GM21786 (cell line): ENCODE measurements around the gene CELSR2.

Experiments
- ATAC-seq: cut with Tn5 transposase; IDR thresholded peaks from one replicate; pipeline ENCODE4 v1.9.1; 2021; ENCODE audit not compliant: unreplicated experiment

Gene CELSR2

DNA sequence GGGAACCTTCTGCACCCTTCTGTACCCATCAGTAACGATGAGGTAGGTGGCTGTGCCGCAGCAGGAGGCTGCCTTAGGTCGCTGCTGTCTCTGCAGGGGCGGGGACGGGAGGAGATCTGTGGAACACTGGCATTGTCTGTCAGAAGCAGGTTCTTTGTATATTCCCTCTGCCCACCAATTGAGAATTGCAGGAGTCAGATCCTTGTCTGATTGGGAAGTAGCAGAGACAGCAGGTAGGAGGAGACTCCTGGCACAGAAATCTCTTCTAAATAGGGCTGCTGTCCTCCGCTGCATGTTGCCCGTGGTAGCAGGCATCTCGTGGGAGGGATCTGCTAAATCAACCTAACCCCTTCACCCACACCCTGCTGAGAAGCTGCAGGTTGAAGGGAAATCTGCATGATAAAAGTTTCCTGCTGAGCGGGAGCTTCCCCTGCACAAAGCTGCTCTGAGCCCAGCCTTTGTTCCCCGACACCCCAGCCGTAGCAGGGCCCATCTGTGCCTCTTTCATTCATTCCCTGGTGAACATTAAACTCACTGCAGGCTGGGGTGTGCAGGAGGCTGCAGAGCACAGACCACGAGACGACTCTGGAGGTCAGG, 19.7 kb upstream of the CELSR2 start:
- ATAC-seq, result no peak

DNA sequence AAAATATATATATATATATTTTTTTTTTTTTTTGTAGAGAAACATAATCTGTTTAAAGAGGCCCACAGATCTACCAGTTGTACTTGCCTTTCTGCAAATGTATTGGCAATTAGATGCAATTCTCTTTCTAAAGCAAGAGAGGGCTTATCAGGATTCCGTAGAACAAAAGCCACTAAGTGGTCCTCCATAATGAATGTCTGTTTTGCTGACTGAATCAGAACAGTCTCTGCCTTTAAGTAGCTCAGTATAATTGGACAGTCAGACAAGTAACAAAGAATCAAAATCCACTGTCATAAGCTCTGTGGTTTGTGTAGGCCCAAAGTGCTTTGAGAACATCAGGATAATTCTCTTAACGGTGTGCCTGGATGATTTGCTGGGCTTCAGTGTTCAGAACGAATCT, 18.3 kb upstream of the CELSR2 start:
- ATAC-seq, result no peak

DNA sequence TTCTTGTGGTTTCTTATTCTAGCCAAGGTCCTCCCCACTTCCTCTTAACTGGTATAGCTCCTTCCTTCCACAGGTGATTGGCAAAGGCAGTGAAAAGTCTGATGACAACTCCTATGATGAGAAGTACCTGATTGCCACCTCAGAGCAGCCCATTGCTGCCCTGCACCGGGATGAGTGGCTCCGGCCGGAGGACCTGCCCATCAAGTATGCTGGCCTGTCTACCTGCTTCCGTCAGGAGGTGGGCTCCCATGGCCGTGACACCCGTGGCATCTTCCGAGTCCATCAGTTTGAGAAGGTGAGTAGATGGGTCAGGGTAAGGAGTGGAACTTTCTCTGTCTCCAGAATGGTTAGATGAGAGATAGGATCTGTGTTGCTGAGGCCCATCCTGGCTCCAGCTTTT, 14.2 kb upstream of the CELSR2 start:
- no peak for ATAC-seq

DNA sequence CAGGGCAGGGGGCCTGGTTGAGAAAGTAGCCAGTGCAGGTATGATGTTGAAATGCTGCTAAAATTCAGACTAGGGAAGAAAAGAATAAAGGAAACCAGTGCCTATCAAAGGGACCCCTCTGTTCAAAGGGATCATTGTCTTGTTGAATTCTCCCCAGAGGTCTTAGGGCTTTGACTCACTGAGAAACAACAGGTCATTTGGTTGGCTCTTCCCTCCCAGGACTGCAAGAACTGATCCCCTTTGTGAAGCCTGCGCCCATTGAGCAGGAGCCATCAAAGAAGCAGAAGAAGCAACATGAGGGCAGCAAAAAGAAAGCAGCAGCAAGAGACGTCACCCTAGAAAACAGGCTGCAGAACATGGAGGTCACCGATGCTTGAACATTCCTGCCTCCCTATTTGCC, 11.8 kb upstream of the CELSR2 start:
- ATAC-seq, result no peak

DNA sequence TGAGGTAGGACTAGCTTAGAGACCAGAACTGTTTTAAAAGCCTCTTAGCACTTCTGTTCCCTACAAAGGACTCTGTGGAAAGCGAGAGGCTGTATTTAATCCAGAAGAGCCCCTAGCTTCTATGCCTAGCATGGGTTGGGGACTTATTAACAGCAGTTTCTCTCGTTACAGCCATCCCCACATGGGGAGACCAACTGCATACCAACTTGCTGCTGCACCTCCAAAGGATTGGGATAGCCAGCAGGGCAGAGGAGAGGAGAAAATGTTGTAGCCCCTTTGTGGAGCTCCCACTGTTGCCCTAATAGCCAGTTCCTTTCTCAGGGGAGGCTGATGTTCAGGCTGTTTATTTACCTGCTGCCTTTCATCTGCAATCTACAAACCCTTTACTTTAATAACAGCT, 11.0 kb upstream of the CELSR2 start:
- no peak for ATAC-seq

DNA sequence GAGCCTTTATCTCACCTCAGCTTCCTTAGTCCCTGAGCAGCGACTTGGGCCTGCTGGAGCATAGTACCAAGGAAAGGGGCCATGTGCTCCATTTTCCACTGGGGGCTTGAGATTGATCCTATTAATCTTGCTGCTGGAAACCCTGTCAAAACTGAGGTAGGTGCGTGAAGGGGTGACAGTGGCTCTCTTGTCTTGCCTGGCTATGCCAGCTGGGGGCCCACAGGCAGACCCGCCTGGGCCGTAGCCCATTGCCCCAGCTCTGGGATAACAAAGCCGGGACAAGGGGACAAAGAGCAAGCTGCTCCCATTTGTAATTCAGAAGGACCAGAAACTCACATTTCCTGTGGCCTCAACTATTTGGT, 10.3 kb upstream of the CELSR2 start:
- no peak for ATAC-seq

DNA sequence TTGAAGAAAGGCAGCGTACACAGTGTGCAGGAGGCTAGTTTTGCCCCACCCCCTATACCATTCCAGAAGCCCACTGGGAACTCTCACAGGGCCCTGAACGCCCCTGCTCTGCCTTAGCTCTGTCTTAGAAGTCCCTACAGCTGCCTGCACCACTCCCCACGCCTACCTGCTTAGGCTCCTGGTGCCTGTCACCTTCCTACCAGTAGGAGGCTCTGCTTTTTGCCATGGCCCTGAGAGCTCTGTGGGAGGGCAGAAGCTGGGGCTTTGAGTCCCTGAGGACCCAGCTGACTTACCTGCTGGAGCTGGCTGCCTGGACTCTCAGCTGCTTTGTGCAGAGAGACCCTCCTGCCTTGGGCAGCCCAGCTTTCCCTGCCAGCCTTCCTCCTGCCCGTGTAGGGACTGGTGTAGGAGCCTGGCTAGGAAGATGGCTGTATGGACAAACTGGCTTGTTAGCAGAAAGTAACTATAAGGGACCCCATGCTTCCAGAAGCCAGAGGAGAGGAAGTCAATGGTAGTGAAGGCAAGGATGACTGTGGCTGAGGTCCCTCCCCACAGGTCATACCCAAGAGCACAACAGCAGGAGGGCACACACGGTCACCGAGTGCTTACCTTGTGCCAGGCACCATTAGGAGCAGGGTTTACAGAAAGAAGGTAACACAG, 9.8 kb upstream of the CELSR2 start:
- ATAC-seq, result peak; percentile 74

DNA sequence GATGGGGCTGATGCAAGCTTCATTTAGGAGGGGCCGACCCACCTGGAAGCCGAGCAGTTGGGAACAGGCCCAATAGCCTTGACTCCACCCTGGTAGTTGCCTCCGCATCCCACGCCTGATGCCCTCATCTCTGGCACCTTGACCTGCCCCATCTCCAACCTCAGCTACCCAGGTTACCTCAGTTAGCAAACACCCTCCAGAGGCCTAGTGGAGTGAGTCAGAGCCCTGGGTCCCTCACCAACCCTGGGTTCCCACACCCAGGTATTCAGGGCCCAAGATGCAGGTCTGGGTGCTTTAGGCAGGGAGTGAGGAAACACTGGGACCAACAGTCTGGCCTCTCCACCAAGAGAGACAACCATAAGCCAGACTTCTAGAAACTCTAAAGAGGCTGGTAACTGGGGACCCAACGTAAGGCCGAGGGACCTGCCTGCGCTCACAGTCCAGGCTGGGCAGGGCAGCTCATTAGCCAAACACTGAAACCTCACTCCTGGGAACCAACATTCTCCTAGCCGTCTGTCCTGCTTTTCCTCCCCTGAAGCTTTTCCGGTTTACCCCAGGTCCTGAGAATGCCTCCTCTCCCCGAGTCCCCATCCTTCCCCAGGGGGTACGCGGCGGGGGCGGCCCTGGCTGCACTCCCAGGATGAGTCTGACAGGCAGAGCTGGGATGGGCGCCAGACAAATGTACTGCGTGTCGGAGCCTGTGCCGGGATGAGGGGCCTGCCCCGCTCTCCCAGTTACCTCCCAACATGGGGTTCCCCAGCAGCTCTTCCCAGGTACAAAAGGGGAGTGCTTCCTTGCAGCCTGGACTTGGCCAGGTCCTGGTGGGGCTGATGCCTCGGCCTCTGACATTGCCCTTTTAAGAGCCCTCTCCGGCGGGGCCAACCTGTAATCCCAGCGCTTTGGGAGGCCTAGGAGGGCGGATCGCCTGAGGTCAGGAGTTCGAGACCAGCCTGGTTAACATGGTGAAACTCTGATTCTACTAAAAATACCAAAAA, 8.9 kb upstream of the CELSR2 start:
- no peak for ATAC-seq

DNA sequence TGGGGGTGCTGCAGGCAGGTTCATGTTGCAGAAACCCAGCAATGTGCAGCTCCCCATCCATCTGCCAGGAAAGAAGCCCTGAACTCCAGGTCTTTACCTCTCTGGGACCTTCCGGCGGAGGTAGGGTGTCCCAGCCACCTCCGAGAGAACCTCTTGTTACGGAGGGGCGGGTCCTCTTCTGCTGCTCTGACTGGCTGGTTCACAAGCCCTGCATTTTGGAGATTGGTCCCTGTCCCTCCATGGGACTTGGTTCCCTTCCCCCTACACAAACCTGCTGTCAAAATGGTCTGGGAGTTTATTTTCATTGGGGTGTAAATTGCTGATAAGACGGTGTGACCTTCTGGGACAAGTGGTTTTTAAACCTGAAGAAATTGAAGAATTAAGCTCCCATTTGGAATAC, 8.0 kb upstream of the CELSR2 start:
- ATAC-seq, result no peak

DNA sequence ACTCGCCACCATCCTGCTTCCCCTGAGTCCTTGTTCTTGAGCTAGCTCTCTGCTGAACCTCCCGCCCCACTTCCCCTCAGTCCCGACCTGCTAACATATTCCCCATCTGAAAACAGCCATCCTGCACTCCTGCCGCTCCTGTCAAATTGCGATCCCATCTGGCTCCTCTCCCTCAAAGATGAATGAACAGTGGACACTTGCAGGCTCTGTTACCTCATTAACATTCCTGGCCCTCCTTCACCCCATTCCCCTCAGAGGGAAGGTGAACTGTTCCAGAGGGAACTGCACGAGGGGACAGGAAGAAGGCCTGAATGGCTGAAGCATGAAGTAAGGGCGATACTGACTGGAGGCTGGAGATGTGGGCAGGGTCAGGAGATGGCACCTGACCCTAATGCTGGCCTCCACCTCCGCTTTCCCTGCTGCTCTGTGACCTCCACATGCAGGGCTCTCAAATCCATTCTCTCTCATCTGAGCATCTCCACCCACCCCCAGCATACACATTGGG, 7.4 kb upstream of the CELSR2 start:
- ATAC-seq, result no peak

DNA sequence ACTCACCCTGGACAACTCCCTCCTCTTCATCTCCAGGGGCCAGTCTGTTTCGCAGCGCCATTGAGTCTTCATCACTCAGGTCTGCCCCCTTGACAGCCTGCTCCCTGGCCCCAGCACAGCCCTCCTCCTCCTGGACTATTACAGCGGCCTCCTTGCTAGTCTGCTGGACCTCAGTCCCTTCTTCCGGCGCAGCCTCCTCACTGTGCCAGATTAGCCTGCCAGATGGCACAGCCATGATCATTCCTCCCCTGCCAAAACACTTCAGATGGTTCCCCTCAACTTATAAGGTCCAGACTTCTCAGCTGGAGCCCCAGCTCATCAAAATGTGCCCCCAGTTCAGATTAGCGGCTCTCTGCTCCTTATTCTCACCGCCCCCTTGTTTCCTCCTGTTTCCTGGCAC, 7.0 kb upstream of the CELSR2 start:
- no peak for ATAC-seq

DNA sequence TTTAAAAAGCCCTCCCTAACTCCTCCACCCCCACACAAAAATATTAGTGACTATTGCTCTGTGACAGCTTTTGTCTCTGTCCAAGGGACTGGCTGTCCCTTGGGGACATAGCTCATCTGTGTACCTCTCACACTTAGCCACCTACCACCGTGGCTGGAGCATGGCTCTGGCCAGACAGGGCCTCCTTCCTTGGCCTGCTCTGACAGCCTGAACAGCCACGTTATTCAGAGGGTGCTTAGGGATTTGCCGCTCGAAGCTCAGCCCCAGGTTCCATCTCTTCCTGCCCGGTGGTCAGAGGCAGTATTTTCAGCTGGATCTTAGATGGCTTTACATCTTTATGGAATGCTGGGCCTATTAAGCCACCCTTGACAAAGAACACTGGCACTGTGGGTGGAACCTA, 6.1 kb upstream of the CELSR2 start:
- no peak for ATAC-seq

DNA sequence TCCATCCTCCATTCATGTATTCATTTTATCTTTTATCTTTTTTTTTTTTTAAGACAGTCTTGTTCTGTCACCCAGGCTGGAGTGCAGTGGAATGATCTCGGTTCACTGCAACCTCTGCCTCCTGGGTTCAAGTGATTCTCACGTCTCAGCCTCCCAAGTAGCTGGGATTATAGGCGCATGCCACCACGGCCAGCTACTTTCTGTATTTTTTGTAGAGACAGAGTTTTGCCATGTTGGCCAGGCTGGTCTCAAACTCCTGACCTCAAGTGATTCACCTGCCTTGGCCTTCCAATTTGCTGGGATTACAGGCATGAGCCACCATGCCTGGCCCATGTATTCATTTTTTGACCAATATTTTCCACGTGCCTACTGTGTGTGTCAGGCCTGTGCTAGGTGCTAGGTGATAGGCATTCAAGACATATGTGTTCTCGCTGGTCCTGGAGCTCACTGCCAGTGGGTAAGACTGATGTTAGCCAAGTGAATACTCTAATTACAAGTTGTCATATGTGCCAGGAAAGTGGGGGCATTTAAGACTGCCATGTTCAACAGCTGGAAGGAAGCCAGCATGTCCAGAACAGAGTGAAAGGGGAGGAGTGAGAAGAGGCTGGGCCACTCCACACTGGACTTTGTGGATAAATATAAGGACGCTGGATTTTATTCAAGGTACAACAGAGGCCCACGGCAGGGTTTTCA, 5.3 kb upstream of the CELSR2 start:
- ATAC-seq, result no peak

DNA sequence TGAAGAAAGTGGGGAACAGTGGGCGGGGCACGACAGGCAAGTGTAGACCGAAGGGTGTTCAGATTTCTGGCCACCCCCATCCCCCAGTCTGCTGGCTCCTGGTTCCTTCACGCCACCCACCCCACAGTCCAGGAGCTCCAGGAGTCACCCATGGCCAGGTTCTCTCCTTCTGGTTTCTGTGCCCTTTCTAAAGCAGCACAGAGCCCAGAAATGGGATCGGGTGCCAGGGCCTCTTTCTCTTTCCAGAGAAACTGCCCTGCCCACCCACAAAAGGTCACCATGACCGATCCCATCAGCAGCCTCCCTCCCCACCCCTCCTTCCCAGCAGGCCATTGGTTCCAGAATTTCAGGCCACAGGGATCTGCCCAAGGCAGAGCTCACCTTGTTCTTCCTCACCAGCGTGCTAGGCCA, 3.2 kb upstream of the CELSR2 start:
- ATAC-seq, result no peak

DNA sequence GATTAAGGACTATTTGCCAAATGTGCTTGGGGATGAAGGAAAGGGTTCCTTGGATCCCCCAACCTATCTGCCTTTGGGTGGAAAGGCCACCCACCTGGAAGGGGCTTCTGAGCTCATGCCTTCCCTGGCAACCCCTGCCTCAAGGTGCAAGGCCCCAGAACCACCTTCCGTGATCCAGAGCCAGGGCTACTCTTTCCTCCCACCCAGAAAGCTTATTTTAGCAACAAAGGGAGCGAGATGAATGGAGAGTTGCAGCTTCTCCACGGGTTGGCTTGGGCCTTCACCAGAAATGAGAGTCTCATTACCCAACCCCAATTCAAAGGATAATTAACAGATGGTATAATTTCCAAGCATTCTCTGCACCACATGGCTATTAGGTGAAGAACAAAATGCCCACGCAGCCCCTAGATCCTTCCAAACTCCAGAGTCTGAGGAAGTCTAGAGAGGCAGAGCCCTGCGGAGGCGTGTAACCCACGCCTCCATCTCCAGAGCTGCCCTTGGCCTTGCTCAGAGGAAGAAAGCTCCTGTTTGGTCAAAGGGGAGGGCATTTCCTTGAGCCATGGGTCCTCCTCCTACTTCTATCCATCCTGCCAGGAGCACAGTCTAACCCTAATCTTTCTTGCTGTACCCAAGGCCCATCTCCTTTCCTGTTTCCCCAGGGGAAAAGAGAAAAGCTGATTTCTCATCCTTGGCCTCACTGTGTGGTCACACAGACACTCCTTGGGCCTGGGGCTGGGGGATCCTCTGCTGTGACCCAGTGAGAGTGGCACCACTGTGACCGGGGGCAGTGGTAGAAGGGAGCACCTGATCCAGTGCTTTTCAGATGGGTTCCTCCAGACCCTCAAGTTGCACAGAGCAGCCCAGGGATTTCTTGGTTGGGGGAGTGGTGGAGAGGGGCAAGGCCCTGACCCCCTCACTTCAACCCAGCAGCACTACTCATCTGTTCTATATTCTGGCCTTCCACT, 1.7 kb upstream of the CELSR2 start:
- ATAC-seq, result no peak

DNA sequence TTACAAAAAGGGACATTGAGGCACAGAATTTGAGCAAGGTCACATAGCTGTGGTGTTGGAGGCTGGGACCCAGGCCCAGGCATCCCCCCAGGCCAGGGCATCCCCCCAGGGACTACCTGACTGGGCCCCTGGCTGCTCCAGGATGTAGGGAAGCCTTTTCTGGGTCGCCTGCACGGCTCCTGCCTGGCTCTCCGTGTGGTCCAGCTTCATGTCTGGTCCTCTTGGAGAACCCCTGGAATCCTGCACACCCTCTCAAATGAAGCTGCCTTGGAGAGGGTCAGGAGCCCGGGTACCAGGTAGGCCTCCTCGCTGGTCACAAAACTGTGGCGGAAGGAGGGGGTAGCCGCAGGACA, 919 bp upstream of the CELSR2 start:
- ATAC-seq, result no peak

DNA sequence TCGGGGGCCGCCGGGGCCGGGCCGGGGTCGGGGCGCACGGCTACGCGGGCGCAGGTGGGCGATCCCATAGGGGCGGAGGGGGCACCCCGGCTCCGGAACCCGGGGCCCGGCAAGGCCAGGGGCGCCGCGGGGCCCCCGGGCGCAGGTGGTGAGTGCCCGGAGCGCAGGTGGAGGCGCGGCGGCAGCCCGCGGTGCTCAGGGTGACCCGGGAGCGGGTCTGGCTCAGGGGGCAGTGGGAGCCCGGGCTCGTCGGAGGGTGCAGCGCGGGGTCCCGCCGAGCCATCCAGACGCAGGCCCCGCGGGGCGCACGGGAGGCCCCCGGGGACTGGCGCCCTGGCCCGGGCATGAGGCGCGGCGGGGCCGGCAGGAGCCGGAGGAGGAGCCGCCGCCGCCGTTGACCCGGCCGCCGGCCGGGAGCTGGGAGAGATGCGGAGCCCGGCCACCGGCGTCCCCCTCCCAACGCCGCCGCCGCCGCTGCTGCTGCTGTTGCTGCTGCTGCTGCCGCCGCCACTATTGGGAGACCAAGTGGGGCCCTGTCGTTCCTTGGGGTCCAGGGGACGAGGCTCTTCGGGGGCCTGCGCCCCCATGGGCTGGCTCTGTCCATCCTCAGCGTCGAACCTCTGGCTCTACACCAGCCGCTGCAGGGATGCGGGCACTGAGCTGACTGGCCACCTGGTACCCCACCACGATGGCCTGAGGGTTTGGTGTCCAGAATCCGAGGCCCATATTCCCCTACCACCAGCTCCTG, 489 bp downstream of the CELSR2 start:
- ATAC-seq, result peak; percentile 25

DNA sequence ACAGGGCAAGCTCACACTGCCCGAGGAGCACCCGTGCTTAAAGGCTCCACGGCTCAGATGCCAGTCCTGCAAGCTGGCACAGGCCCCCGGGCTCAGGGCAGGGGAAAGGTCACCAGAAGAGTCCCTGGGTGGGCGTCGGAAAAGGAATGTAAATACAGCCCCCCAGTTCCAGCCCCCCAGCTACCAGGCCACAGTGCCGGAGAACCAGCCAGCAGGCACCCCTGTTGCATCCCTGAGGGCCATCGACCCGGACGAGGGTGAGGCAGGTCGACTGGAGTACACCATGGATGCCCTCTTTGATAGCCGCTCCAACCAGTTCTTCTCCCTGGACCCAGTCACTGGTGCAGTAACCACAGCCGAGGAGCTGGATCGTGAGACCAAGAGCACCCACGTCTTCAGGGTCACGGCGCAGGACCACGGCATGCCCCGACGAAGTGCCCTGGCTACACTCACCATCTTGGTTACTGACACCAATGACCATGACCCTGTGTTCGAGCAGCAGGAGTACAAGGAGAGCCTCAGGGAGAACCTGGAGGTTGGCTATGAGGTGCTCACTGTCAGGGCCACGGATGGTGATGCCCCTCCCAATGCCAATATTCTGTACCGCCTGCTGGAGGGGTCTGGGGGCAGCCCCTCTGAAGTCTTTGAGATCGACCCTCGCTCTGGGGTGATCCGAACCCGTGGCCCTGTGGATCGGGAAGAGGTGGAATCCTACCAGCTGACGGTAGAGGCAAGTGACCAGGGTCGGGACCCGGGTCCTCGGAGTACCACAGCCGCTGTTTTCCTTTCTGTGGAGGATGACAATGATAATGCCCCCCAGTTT, 1.3 kb downstream of the CELSR2 start:
- no peak for ATAC-seq
